ENCODE data around the gene SMTN. TPM values are rescaled to one million over a fixed set of nuclear protein-coding genes. Genes with fewer than 3 reads are reported as not detected.
"Not testable (repeated sequence)": the region's sequence is repeated elsewhere in the genome, so short reads cannot be mapped to it uniquely, and the experiment has no call there.

Gene SMTN
- total RNA-seq, 1 donor from 2014 or later: 278 TPM

- ATAC-seq (no peak), DNase-seq (peak; percentile 26)
- intact Hi-C loops (cut with micrococcal nuclease): no loop called here
These were observed 19.0 kb downstream of the SMTN start for GRCh38 chr22:31099841-31100761.

- no peak for ATAC-seq
- DNase-seq: peak; percentile 21
- intact Hi-C loops (cut with micrococcal nuclease): no loop called here
These were observed 19.8 kb downstream of the SMTN start for GRCh38 chr22:31100762-31101525.

- ATAC-seq (peak; percentile 49), DNase-seq (peak; percentile 78)
- intact Hi-C loops (cut with micrococcal nuclease): no loop called here
These were observed 21.4 kb downstream of the SMTN start for GRCh38 chr22:31102441-31103081.

GRCh38 chr22:31103111-31103510 is 22.0 kb downstream of the SMTN start:
- intact Hi-C loops (cut with micrococcal nuclease): no loop called here

GRCh38 chr22:31103899-31104694 is 23.0 kb downstream of the SMTN start:
- intact Hi-C loops (cut with micrococcal nuclease): no loop called here
- ATAC-seq: no peak

More at GRCh38 chr22:31103111-31103510, 22.0 kb downstream of the SMTN start:
- ATAC-seq (no peak), DNase-seq (no peak)

GRCh38 chr22:31104869-31105268 is 23.8 kb downstream of the SMTN start:
- ATAC-seq (no peak), DNase-seq (no peak)
- intact Hi-C loops (cut with micrococcal nuclease): no loop called here

More at GRCh38 chr22:31103899-31104694, 23.0 kb downstream of the SMTN start:
- DNase-seq: peak; percentile 61

- ATAC-seq (no peak), DNase-seq (no peak)
- intact Hi-C loops (cut with micrococcal nuclease): no loop called here
These were observed 24.3 kb downstream of the SMTN start for GRCh38 chr22:31105282-31105929.

GRCh38 chr22:31106001-31106571 is 25.0 kb downstream of the SMTN start:
- no peak for DNase-seq
- intact Hi-C loops (cut with micrococcal nuclease): no loop called here

GRCh38 chr22:31106731-31107177 is 25.6 kb downstream of the SMTN start:
- ATAC-seq (peak; percentile 15), DNase-seq (no peak)
- intact Hi-C loops (cut with micrococcal nuclease): no loop called here

More at GRCh38 chr22:31106001-31106571, 25.0 kb downstream of the SMTN start:
- ATAC-seq: no peak

- intact Hi-C loops (cut with micrococcal nuclease): no loop called here
- peak; percentile 91 for ATAC-seq
- DNase-seq: peak; percentile 98
These were observed 26.2 kb downstream of the SMTN start, which contains the start of gene SELENOM for GRCh38 chr22:31107178-31107893. Gene SELENOM, minus strand, starts transcription at chr22:31107568. Its CDS starts 63 bp downstream, at chr22:31107505.

- DNase-seq: no peak
- ATAC-seq: peak; percentile 5
- intact Hi-C loops (cut with micrococcal nuclease): no loop called here
These were observed 26.7 kb downstream of the SMTN start for GRCh38 chr22:31107894-31108218.

GRCh38 chr22:31112547-31113091 is 31.5 kb downstream of the SMTN start:
- intact Hi-C loops (cut with micrococcal nuclease); DNase-seq; ATAC-seq: not testable (repeated sequence)

GRCh38 chr22:31118046-31118820 is 37.1 kb downstream of the SMTN start:
- DNase-seq (no peak), ATAC-seq (no peak)
- intact Hi-C loops (cut with micrococcal nuclease): no loop called here

- ATAC-seq (peak; percentile 89), DNase-seq (peak; percentile 69)
- intact Hi-C loops (cut with micrococcal nuclease): no loop called here
These were observed 38.1 kb downstream of the SMTN start for GRCh38 chr22:31119026-31119717.

GRCh38 chr22:31120230-31120629 is 39.1 kb downstream of the SMTN start:
- DNase-seq (no peak), ATAC-seq (no peak)
- intact Hi-C loops (cut with micrococcal nuclease): no loop called here

GRCh38 chr22:31120642-31121041 is 39.5 kb downstream of the SMTN start:
- DNase-seq: no peak
- intact Hi-C loops (cut with micrococcal nuclease): no loop called here
- no peak for ATAC-seq

All from left ventricle myocardium superior (tissue), 1 donor.